HG02610 (cell line): ENCODE measurements around the gene TAF3.

Experiments
- ATAC-seq: cut with Tn5 transposase; IDR thresholded peaks from one replicate; pipeline ENCODE4 v1.9.1; 2021; ENCODE audit warnings: mild to moderate bottlenecking, moderate library complexity; ENCODE audit not compliant: unreplicated experiment

Gene TAF3

GRCh38 chr10:7874864-7875263, 56.6 kb downstream of the TAF3 start:
- ATAC-seq = no peak

- no peak for ATAC-seq
Measured at GRCh38 chr10:7876541-7877127, 58.3 kb downstream of the TAF3 start.

GRCh38 chr10:7881119-7881518, 62.8 kb downstream of the TAF3 start:
- no peak for ATAC-seq

- no peak for ATAC-seq
Measured at GRCh38 chr10:7886056-7886455, 67.8 kb downstream of the TAF3 start.

GRCh38 chr10:7887174-7887816, 69.0 kb downstream of the TAF3 start:
- ATAC-seq = no peak

- ATAC-seq = peak; percentile 85
Measured at GRCh38 chr10:7889947-7890542, 71.7 kb downstream of the TAF3 start.

- no peak for ATAC-seq
Measured at GRCh38 chr10:7890781-7891180, 72.5 kb downstream of the TAF3 start.

- no peak for ATAC-seq
Measured at GRCh38 chr10:7891634-7892033, 73.3 kb downstream of the TAF3 start.

GRCh38 chr10:7892146-7892545, 73.8 kb downstream of the TAF3 start:
- no peak for ATAC-seq

GRCh38 chr10:7895699-7896090, 77.4 kb downstream of the TAF3 start:
- ATAC-seq = no peak

- ATAC-seq = no peak
Measured at GRCh38 chr10:7896297-7896696, 78.0 kb downstream of the TAF3 start.

GRCh38 chr10:7901256-7901655, 83.0 kb downstream of the TAF3 start:
- ATAC-seq = no peak

- ATAC-seq = no peak
Measured at GRCh38 chr10:7902413-7902812, 84.1 kb downstream of the TAF3 start.

- ATAC-seq = no peak
Measured at GRCh38 chr10:7903851-7904250, 85.5 kb downstream of the TAF3 start.

- ATAC-seq = no peak
Measured at GRCh38 chr10:7906128-7906527, 87.8 kb downstream of the TAF3 start.

GRCh38 chr10:7908541-7909210, 90.4 kb downstream of the TAF3 start:
- ATAC-seq = no peak

- ATAC-seq = no peak
Measured at GRCh38 chr10:7913126-7913872, 95.0 kb downstream of the TAF3 start.

- ATAC-seq = no peak
Measured at GRCh38 chr10:7915923-7916536, 97.7 kb downstream of the TAF3 start.

- ATAC-seq = no peak
Measured at GRCh38 chr10:7917736-7918135, 99.4 kb downstream of the TAF3 start.

GRCh38 chr10:7922707-7923106, 104.4 kb downstream of the TAF3 start:
- no peak for ATAC-seq

- ATAC-seq = no peak
Measured at GRCh38 chr10:7928536-7928935, 110.2 kb downstream of the TAF3 start.
